CD4-positive, alpha-beta T cell treated with Interleukin-17A for 4 hours (primary cell): ENCODE data around the gene PRR23B.

Experiments used
- DNase-seq: peaks from one replicate; pipeline ENCODE4 v3.0.0-alpha.2; 2020; ENCODE audit warnings: mixed read lengths

Gene PRR23B

GRCh38 chr3:138972941-138973340, 47.8 kb downstream of the PRR23B start:
- no peak for DNase-seq

DNA sequence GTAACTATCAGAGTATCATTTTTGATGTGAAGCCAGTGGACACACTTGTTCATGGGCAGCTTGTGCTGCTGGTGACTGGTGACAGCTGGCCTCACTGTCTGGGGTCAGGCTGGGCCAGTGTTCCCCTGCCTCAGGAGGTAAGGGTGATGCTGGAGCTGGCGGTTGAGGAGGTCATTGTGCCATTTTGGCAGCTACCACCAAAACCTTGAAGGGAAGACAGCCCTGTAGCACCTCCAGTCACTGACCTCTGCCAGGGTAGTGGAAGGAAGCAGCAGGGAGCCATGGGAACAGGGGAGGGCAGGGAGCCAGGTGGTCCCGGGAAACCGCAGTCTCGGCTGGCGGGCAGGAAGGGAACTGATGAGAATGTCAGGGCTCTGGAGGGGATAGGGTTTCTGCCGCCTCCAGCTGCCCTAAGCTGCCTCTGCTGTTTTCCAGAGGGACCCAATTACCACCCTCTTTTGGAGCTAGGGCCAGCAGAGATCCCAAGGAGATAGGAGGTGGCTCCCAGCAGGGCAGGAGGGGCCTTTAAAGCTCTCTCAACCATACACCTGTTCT, 48.9 kb downstream of the PRR23B start:
- DNase-seq: no peak
